ENCODE data around the gene LAMA4. TPM values are rescaled to one million over a fixed set of nuclear protein-coding genes. Genes with fewer than 3 reads are reported as not detected.
"Not testable (repeated sequence)": the region's sequence is repeated elsewhere in the genome, so short reads cannot be mapped to it uniquely, and the experiment has no call there.

LAMA4 gene
- polyA plus RNA-seq, 4 donors: 80.0 to 94.0 (median 89.8) TPM

GRCh38 chr6:112215488-112216284, 38.7 kb downstream of the LAMA4 start:
- DNase-seq (ENCODE audit: low read depth in 4 of 4, low spot score in 3 of 4): no peak

GRCh38 chr6:112214739-112215269, 39.6 kb downstream of the LAMA4 start:
- no peak for DNase-seq (ENCODE audit: low read depth in 4 of 4, low spot score in 3 of 4)

GRCh38 chr6:112210852-112211251, 43.5 kb downstream of the LAMA4 start:
- no peak for DNase-seq (ENCODE audit: low read depth in 4 of 4, low spot score in 3 of 4)

GRCh38 chr6:112209131-112209530, 45.2 kb downstream of the LAMA4 start:
- DNase-seq (ENCODE audit: low read depth in 4 of 4, low spot score in 3 of 4): no peak

GRCh38 chr6:112207776-112208175, 46.6 kb downstream of the LAMA4 start:
- no peak for DNase-seq (ENCODE audit: low read depth in 4 of 4, low spot score in 3 of 4)

- no peak for DNase-seq (ENCODE audit: low read depth in 4 of 4, low spot score in 3 of 4)
Observed at GRCh38 chr6:112207131-112207530, 47.2 kb downstream of the LAMA4 start.

GRCh38 chr6:112206110-112206458, 48.3 kb downstream of the LAMA4 start:
- DNase-seq (ENCODE audit: low read depth in 4 of 4, low spot score in 3 of 4): no peak

- no peak for DNase-seq (ENCODE audit: low read depth in 4 of 4, low spot score in 3 of 4)
Observed at GRCh38 chr6:112205427-112206109, 48.8 kb downstream of the LAMA4 start.

- no peak for DNase-seq (ENCODE audit: low read depth in 4 of 4, low spot score in 3 of 4)
Observed at GRCh38 chr6:112204350-112204706, 50.0 kb downstream of the LAMA4 start.

GRCh38 chr6:112203577-112204349, 50.6 kb downstream of the LAMA4 start:
- no peak for DNase-seq (ENCODE audit: low read depth in 4 of 4, low spot score in 3 of 4)

GRCh38 chr6:112202639-112203341, 51.6 kb downstream of the LAMA4 start:
- DNase-seq (ENCODE audit: low read depth in 4 of 4, low spot score in 3 of 4): no peak

- not testable (repeated sequence) for DNase-seq (ENCODE audit: low read depth in 4 of 4, low spot score in 3 of 4)
Observed at GRCh38 chr6:112200185-112200914, 54.0 kb downstream of the LAMA4 start.

- no peak for DNase-seq (ENCODE audit: low read depth in 4 of 4, low spot score in 3 of 4)
Observed at GRCh38 chr6:112199001-112199403, 55.4 kb downstream of the LAMA4 start.

- DNase-seq (ENCODE audit: low read depth in 4 of 4, low spot score in 3 of 4): no peak
Observed at GRCh38 chr6:112198582-112198981, 55.8 kb downstream of the LAMA4 start.

- DNase-seq (ENCODE audit: low read depth in 4 of 4, low spot score in 3 of 4): no peak
Observed at GRCh38 chr6:112197636-112198035, 56.7 kb downstream of the LAMA4 start.

GRCh38 chr6:112196306-112196705, 58.1 kb downstream of the LAMA4 start:
- no peak for DNase-seq (ENCODE audit: low read depth in 4 of 4, low spot score in 3 of 4)

GRCh38 chr6:112195166-112195565, 59.2 kb downstream of the LAMA4 start:
- DNase-seq (ENCODE audit: low read depth in 4 of 4, low spot score in 3 of 4): no peak

- no peak for DNase-seq (ENCODE audit: low read depth in 4 of 4, low spot score in 3 of 4)
Observed at GRCh38 chr6:112194511-112194910, 59.9 kb downstream of the LAMA4 start.

GRCh38 chr6:112193535-112194051, 60.8 kb downstream of the LAMA4 start:
- no peak for DNase-seq (ENCODE audit: low read depth in 4 of 4, low spot score in 3 of 4)

- no peak for DNase-seq (ENCODE audit: low read depth in 4 of 4, low spot score in 3 of 4)
Observed at GRCh38 chr6:112193117-112193516, 61.2 kb downstream of the LAMA4 start.
